A172 (cell line): ENCODE data around the gene NOS3. TPM values are rescaled to one million over a fixed set of nuclear protein-coding genes. Genes with fewer than 3 reads are reported as not detected.

Source experiments
- DNase-seq: peaks from one replicate; pipeline ENCODE4 v3.0.0-alpha.2; 2015; ENCODE audit warnings: low spot score
- total RNA-seq: library from RNA; depleted of rRNA; stranded (reverse); fragments of >200 nt; shearing (Covaris generic); gene quantifications from 2 replicates; pipeline ENCODE4 v1.2.3, GENCODE V29; 2014

Gene NOS3
- total RNA-seq, 1 experiment from 2014 or later = 0.74 TPM

- DNase-seq = no peak
Observed at GRCh38 chr7:150952331-150953050, 38.3 kb upstream of the NOS3 start.

GRCh38 chr7:150953061-150953997, 37.5 kb upstream of the NOS3 start:
- DNase-seq = no peak

GRCh38 chr7:150954201-150954985, 36.4 kb upstream of the NOS3 start:
- DNase-seq = no peak

GRCh38 chr7:150954986-150955518, 35.8 kb upstream of the NOS3 start:
- no peak for DNase-seq

GRCh38 chr7:150955519-150956394, 35.1 kb upstream of the NOS3 start:
- DNase-seq = no peak

GRCh38 chr7:150956395-150957132, 34.3 kb upstream of the NOS3 start:
- no peak for DNase-seq

- DNase-seq = no peak
Observed at GRCh38 chr7:150957133-150958020, 33.4 kb upstream of the NOS3 start.

- no peak for DNase-seq
Observed at GRCh38 chr7:150958062-150958552, 32.7 kb upstream of the NOS3 start.

GRCh38 chr7:150958597-150958996, 32.2 kb upstream of the NOS3 start:
- DNase-seq = no peak

GRCh38 chr7:150959081-150959480, 31.7 kb upstream of the NOS3 start:
- no peak for DNase-seq

GRCh38 chr7:150959739-150960734, 30.8 kb upstream of the NOS3 start:
- no peak for DNase-seq

GRCh38 chr7:150961510-150962289, 29.1 kb upstream of the NOS3 start:
- DNase-seq = no peak

- DNase-seq = no peak
Observed at GRCh38 chr7:150962290-150962552, 28.6 kb upstream of the NOS3 start.

- no peak for DNase-seq
Observed at GRCh38 chr7:150962553-150963399, 28.0 kb upstream of the NOS3 start.

- DNase-seq = no peak
Observed at GRCh38 chr7:150963707-150964559, 26.9 kb upstream of the NOS3 start.
